ENCODE results near the gene SGCA.

The SGCA gene

DNA sequence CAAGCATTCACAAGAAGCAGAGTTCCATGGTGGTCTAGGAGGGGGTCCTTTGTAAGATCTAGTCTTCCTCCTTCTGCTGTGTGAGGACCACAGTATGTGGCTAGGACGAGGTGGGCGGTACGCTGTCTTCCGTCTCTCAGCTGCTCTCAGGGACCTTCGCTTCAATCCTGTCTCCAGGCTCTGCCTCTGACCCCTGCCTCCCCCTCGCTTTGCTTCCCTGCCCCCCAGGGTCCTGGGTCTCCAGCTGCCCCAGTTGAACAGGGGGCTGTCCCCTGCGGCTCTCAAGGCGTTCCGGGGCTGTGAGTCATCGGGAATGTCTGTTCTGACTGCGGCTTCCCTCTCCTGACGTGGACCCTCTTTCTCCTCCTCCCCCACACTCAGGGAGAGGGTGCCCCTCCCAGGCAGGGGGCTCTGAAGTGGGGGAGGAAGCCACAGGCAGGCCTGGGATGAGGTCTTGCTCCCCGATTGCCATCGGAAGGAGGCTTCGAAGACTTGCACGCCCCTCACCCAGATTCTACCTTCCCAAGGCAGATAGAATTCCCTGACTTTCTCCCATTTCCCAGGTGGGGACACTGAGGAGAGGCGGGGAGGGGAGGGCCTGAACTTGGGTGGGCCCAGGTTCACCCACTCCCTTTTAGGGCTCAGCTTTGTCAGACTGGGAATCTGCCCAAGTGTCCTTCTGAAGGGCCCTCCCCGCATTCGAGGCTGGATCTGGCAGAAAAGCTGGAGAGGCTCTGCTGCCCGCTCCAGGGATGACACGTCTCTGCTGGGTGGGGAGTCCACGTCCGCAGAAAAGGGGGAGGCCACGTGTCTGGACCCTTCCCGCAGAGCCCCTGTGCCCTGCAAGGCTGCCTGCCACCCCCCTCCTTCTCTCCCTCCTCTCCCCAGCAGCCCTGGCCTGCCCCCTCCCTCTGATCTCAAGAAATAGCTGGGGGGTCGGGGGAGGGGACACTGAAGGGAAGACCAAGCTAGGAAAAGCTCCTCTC lies 44.7 kb downstream of the SGCA start:
- DNase-seq = no peak

DNA sequence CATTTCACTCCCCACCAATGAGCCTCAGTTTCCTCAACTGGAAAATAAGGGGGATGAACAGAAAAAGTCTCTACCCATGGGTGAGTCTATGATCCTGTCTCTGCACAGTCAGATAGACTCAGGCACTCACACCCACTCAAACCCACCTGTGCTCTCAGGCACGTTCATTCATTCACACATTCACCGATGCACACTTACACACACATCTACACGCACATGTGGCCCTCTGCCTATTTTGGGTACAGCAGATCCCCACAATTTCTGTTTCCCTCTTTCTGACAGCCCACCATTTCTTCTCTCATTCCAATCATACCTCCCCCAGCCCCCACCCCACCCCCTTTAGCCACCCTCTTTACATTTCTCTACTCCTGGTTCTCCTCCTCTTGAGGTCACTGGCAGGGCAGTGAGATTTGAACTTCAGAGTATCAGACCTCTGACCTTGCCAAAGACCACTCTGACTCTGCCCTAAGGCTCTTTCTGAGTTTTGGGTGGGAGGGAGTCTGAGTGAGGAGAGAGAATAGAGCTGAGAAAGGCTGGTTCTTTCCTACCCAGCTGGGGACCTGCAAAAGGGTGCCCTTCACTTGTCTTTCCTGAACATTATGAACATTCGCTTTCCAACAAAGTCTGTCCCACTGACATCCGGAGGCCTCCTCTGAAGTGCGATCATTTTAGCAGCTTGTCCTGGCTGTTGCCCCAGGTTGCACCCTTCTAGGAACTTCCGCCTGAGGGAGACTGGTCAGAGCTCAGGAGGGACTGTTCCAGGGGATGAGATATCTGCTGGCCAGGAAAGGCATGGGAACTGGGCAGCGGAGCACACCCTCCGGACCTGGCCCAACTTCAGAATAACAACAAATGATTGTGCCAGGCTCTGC lies 45.7 kb downstream of the SGCA start:
- DNase-seq = no peak

GRCh38 chr17:50212121-50212843 lies 46.5 kb downstream of the SGCA start:
- no peak for DNase-seq

DNA sequence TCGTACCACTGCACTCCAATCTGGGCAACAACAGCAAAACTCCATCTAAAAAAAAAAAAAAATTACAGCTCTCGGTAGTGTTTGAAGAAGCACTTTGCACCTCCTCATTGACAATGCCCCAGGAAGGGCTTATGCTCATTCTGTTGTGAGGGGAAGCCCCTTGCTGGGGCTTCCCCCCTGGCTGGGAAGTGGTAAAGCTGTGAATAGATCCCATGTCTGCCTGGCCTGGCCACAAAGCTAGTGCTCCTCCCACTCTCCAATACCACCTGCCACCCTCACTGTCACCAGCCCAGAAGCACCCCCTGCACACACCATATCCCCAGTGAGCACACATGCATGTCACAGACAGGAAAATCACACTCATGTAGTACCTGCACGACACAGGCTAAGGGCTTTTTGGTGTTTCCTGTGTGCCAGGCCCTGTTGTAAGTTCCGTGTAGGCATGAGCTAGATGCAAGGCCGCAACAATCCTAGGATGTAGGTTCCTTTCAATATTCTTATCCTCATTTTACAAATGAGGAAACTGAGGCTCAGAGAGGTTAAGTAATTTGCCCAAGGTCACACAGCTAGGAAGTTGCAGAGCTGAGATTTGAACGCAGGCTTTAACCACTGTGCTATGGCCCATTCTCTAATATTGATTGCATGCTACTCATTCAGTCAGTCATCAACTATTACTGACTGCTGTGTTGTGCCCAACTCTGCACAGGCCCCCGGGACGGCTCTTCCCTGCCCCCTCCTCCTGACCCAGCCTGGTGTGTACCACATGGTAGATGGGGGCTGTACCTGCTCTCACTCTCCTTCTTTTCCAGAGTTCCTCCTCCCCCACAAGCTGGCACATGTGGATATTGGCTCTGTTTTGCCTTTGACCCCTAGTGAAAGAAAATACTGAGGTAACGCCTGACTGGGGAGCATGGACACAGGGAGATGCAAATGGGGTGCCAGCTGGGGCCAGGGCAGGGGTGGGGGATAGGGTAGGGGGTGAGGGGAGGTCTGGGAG lies 47.5 kb downstream of the SGCA start:
- DNase-seq = peak; percentile 42

- no peak for DNase-seq
These were observed 49.4 kb downstream of the SGCA start for GRCh38 chr17:50214976-50215760.

DNA sequence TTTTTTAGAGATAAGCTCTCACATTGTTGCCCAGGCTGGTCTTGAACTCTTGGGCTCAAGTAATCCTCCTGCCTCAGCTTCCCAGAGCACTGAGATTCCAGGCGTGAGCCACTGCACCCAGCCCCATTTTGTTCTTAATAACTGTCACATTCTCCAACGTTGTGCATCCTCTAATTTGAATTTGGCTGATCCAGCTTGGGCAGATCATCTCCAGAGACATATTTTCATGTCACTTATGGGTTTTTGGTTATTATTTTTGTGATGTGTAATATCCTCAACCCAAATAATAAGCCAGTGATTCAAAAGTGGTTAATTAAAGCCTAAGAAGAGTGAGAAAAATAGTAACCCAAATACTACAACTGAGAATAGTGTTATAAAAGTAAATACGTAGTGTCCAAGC lies 51.8 kb downstream of the SGCA start:
- no peak for DNase-seq

GRCh38 chr17:50218071-50218759 lies 52.4 kb downstream of the SGCA start:
- no peak for DNase-seq

- DNase-seq = no peak
These were observed 53.0 kb downstream of the SGCA start for GRCh38 chr17:50218771-50219315.

DNA sequence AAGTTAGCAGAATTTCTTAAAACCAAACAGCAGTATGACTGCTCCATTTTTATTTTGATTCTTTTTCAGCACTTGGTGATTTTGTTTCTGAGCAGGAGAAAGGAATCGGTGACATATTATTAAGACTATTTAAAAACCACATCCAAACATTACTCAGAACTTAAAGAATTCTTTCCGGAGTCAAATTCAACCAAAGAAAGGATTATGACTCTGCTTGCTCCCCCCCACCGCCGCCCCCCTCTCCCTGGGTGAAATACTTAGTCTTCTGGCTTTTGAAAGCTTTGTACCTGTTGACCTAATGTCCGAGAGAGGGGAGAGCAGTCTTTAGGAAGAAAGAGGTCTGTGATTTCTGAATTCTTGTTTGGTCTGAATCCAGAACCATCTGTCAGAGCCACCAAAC lies 53.5 kb downstream of the SGCA start:
- no peak for DNase-seq

- DNase-seq = no peak
These were observed 54.2 kb downstream of the SGCA start for GRCh38 chr17:50219939-50220465.

DNA sequence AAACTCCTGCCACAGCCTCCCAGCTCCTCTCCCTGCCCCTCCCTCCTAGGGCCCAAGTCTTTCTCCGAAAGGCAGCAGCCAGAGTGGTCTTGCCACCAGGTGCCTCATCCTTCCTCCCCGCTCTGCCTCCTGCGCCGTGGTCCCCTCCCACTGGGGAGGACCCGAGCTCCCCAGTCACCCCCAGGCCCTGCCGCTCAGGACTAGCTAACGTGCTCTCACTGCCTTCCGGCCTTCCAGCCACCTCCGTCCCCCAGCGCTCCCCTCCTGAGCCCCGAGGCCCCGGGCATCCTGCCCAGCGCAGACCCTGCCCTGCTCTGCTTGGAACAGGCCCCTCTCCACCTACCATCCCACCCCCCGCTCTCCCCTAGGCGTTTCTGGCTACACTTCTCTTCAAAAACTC lies 55.0 kb downstream of the SGCA start:
- DNase-seq = no peak

- no peak for DNase-seq
These were observed 55.6 kb downstream of the SGCA start for GRCh38 chr17:50221266-50221863.

- no peak for DNase-seq
These were observed 56.2 kb downstream of the SGCA start for GRCh38 chr17:50221864-50222545.

GRCh38 chr17:50222922-50223321 lies 57.1 kb downstream of the SGCA start:
- no peak for DNase-seq

Measured in CD4-positive, alpha-beta T cell treated with Interleukin-12 subunit alpha and Interleukin-12 subunit beta, for 1 hour (primary cell).